Ureter (tissue), 1 donor: Measurements from ENCODE around the gene TMCC3. TPM values are rescaled to one million over a fixed set of nuclear protein-coding genes. Genes with fewer than 3 reads are reported as not detected.
"Not testable (repeated sequence)": the region's sequence is repeated elsewhere in the genome, so short reads cannot be mapped to it uniquely, and the experiment has no call there.

Experiments
- DNase-seq: peaks from one replicate; pipeline ENCODE4 v3.0.0-alpha.2; 2020; ENCODE audit warnings: low spot score
- total RNA-seq: library from RNA; stranded (reverse); gene quantifications from one replicate; pipeline ENCODE4 v1.2.4, GENCODE V29; 2023
- donor health status: DM: yes; HTN: yes; CAD: no.

Gene TMCC3
- total RNA-seq, 1 donor from 2014 or later: 10.1 TPM

DNA sequence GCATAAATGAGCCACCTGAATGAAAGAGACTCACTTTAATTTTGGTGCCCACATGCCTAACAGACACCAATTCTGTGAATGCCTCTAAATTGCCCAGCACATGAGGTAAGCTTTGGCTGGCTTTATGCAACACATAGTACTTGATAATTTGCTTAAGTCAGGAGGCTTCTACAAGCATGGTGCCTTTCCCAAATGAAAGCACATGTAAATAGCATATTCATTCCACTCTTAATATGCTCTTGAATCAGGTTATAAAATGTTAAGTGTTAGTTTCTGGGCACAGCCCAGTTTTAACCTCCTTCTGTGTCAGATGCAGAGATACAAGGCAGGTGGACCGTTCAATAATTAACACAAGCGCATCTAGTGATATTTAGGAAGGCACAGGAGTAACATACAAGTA is 15.6 kb downstream of the TMCC3 start:
- no peak for DNase-seq

DNA sequence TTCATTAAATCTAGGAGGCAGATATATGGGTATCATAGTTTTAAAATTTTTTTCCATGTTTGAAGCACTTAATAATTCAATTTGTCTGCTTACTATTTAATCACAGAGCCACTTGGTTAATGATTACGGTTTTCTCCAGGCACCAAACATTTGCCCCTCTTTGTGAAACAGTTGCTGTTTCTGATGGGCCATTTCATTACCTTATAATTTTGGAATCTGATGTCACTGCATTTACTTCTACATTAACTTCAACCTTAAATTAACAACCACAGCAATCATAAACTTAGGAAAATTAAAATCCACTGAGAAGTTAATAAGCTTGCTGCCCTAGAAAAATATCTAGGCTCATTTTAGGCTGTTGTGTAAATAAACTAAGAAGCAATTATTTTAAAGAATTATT is 17.0 kb downstream of the TMCC3 start:
- no peak for DNase-seq

DNA sequence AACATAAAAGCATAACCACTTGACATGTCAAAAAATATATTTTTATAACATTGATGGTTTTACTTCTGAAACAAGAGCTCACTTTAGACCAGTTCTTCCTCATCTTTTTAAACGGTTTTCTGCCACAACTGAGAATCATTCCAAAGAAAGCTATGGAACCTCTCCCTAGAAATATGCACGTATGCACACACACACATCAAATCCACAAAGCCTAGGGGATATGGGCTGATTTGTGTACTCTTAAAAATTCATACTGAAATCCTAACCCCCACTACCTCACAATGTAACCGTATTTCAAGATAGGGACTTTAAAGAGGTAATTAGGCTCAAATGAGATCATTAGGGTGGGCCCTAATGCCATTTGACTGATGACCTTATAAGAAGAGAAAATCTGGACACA is 19.3 kb downstream of the TMCC3 start:
- DNase-seq: no peak

DNA sequence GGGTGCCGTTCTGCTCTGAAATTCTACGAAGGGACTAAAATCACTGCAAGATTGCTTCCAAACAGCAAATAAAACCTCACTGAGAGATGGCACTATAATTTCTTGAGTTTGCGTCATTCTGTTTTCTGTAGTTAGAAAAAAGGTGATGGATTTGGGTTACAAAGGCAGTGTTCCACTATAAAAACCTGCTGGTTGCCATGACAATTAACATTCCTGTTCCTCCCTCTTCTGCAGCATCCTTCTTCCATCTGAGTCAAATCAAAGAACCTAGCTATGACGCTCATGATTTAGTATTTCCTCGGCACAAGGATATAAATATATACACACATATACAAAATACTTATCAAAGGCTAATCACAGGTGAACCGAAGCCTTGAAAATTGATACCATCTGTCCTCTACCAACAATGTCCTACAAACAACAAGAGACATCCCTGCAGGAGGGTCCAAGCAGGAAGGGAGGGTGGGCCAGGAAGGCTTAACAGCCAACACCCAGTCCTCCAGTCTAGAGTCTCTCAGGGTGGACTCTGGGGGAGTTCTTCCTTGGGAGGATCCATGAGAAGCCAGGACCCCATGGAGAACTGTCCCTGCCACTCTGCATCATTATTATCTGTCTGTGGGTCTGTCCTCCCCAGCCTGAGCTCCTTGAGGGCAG is 21.4 kb downstream of the TMCC3 start:
- DNase-seq: no peak

DNA sequence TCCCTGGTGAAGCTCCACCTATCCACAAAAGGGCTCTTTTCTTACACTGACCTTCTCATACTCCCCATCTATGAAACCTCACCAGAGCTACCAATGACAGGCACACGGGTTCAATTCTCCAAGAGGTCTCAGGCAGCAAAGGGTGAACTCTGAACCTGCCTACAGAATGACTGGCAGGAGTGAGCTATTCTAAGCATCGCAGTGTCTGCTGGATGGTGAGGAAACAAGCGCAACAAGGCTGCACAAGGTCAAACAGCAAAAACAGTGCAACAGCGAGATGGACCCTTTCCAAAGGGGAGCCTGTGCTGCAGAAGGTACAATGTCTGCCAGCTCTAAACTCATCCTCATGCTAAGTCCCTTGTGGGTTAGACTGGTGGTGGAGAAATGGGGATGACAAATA is 22.0 kb downstream of the TMCC3 start:
- no peak for DNase-seq

DNA sequence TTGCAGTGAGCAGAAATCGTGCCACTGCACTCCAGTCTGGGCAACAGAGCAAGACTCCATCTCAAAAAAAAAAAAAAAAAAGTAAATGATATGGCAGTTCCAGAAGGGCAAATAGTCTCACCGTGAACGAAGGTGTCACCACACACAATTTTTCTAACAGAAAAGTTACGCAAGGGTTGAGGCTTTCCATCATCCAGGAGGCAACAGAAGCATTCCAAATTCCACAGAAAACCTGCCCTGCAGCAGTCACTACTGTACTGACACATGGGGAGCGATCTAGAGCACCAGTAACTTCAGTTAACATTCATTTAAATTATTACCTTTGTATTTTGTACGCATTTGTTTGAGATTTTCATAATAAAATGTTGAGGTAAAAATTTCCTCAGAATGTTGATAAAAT is 24.8 kb downstream of the TMCC3 start:
- no peak for DNase-seq

DNA sequence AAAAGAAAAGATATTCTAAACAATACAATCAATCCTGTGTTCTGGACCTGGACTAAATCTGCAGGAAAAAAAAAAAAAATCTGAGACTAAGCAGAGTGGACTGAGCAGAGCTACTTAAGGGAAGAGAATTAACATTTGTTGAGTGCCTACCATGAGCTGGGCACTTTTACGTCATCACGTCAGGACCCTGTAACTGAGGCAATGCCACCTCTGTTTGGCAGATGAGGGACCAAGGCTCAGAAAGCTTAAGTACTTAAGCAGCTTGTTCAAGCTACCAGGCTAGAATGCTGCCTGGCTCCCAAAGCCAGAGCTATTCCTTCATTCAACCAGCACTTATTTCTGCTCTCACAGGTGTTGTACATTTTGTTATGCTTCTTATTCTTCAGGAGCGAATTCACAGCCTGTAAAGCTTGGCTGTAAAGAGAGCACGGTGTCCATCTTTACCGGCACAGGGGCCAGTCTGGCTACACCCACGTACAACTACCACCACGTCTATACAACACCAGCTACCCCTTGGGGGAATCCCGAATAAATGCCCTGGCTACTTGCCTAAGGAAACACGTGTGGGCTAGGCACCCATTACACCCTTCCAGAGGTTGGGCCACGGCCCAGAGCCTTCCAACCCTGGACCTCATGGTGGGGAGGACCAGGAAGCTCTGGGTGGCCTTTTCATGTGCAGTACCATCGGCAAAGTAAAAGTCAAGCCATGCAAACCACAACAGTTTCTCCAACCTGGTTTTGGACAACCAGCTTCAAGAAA is 27.0 kb downstream of the TMCC3 start:
- DNase-seq: no peak

DNA sequence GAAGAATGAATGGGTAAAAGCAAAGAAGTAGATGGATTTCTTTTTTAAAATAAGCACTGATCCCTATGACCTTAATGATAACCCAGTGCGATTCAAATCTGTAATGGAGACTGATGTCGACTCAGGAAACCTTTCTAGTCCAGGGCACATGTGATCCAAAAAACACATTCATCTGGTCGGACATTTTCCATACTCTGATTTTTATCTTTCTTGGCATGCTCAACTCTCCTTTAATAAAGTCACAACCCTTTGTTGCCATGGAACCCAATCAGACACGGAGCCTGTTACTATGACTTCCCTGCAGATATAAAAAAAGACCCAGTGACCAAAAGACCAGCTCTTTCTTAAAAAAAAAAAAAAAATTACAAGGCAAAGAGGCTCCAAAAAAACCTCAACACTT is 27.9 kb downstream of the TMCC3 start:
- no peak for DNase-seq

DNA sequence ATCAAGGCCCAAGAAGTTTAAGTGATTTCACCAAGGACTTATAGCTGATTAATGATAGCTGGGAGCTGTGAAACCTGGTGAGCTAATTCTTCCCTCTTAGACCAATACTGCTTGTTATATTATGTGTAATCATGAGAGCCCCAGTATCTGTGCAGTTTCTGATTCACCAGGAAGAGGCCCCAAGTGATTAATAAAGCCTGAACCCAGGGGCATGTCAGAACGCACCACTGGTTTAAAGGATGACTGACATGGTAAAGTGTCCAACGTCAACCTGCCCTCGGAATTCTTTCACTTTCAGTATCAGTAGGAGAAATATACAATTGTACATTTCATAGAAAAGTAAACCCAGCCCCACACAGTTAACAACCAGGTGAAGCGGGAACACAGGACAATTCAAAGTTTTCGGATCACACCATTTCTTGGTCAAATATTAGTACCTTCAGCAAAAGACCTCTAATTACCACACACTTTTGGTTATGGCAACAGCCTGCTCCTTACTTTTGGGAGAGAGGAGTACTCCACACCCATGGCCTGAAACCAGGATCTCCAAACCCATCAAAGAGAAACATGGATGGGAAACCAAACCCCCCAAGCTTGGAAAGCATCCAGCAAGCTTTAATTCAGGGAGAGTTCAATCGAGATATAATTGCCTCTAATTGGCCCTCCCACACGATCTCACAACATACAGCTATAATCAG is 28.5 kb downstream of the TMCC3 start:
- no peak for DNase-seq

DNA sequence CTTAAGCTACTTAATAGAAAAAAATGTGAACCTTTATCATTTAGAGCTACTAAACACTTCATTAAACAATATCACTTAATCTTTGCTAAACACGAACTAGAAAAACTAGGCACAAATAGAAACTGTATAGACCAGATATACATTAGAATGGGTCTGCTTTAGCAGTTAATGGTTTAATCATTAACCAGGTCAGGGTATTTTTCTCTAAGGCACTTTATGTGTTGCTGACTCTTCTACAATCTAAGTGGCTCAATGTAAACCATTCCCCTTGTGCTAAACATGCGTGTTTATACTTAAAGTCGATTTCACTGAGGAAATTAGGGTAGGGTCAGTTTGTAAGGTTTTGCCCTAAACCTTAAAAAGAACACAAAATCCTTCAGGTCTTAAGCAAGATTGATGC is 29.7 kb downstream of the TMCC3 start:
- no peak for DNase-seq

DNA sequence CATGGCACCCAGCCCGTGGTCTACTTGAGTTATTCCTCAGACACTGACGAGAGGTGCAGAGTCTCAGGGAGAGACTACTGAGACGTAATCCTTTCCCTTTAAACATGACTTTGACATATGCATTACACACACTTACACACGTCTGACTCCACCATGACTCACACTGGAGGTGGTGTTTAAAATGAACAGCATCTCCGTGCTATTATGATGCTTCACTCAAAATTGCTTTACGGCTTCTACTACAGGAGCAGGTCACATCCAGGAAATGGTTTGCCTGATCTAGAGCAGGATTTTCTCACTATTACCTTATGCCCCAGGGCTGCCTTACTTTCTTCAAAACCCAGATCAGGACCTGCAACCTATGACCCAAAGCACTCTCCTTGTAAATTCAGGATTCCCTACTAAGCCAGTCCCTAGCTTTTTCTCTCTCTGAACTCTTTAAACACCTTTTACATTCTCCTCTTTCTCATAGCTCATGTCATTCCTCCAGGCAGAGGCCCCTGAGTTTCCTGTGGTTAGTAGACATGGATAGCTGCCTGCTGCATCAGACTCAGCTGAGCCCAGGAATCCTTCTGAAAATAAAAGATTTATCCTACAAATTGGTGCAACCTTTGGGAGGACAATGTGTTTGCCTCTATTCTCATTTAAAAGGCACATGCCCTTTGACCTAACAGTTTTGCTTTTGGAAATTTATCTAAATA is 31.2 kb downstream of the TMCC3 start:
- no peak for DNase-seq

DNA sequence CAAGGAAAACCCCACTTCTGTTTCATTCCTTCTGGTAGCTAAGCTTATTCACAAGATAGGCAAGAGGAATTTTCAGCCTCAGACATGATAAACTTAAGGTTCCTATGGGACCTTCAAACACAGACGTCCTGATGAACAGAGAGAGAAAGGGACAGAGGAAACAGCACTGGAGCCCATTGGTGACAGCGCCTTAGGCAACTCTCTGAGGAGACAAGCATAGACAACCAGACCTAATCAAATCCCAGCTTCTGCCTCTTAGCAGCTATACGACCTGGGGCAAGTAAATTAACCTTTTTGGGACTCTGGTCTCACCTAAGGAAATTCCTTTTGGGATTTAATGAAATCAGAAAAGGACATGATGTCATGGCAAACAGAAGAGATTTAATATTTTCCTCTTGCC is 33.3 kb downstream of the TMCC3 start:
- no peak for DNase-seq

DNA sequence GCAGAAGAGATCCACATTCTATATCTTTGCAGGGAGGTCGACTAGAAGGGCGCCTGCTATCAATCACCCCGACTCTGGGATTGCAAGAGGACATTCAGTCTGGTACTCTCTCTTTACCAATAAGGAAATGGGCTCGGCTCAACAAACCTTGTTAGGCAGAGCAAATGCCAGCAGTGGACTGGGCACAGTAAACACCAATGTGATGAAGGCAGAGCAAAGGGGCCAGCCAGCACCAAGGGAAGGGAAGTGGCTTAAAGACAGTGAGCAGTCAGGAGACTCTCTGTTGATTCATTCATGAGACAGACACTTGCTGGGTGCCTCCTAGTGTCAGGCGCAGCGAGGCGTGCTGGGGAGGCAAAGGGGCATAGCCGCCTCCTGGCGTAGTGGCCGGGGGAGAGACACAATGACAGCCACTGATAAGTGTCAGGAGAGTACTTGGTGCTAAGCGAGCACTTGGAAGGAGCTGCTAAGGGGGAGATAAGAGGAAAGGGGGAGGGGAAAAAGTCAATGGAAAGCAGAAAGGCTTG is 34.1 kb downstream of the TMCC3 start:
- DNase-seq: no peak

DNA sequence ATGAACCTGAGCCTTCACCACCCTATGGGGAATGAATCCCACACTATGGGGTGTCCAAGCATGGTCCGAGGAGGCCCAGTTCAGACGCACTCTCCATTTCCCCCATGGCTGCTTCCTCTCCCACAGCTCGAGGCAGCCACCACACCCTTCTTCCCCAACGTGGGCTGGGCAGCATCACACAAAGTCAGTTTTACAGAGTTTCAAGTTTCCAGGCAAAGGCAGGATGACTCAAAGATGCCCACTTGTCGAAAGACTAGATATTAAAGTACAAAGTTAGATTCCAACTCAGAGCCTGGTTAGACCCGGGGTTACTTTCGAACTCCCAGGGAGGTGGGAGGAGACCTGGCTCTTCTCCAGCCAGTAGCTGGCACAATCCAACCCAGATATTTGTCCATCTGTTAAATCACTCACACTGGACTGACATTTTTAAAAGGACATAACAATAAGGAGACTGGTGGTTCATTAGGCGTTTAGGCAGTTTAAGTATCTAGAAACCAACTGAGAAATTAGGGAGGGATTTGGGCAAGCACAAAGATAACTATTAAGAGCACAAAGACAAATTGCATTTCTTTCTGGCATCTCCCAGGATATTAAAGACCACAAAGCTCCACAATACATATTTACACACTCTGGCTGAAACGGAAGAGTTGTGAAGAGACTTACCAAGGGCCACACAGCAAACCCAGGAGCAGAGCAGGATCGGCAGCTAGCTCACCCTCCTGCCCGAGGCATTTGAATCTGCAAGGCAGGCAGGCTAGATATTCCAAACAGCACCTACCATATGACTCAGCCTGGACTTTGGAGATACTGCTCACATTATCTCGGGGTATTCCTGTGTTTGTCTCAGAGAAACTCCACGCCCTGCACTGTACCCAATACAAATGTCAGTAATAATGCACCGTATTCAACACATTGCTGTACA is 34.8 kb downstream of the TMCC3 start:
- no peak for DNase-seq

DNA sequence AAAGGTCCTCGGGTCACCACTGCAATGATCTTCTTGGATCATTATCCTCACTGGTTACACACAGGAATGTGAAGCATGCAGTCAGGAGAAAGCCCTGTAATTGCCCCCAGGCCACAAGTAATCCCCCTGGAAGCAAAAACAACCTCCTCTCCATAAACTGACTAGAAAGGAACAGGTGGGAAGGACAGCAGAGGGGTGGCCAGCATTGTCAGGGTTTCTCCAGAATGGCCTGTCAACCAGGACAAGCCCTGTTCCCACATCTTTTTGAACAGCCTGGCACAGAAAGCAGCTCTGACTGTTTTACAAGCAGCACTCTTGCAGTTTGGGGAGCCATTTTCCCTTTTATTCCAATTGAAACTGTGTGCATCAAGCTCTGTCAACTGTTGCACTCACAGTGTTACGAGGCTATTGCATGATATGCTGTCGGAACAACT is 36.1 kb downstream of the TMCC3 start:
- no peak for DNase-seq

DNA sequence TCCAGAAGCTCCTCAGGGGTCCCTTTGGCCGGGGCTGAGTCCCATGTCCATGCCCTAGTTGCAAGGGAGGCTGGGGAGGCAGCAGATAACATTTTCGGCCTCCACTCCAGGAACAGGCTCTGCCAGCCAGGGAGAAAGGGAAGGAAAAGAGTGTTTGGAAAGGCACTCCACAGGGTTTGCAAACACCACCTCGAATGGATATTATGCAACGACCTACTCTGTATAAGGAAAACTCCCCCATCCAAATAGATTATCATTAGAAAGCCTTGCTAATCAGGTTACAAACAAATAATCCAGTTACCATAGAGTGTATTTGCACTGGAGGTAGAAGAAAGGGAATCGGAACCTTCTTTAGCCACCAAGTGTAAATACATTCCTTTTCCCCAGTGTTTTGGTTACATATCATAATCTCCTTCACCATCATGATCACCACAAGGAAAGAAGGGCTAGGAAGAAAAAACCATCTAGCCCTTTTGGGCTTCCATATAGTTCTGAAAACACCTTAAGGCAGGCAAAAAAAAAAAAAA is 40.4 kb downstream of the TMCC3 start:
- DNase-seq: no peak

DNA sequence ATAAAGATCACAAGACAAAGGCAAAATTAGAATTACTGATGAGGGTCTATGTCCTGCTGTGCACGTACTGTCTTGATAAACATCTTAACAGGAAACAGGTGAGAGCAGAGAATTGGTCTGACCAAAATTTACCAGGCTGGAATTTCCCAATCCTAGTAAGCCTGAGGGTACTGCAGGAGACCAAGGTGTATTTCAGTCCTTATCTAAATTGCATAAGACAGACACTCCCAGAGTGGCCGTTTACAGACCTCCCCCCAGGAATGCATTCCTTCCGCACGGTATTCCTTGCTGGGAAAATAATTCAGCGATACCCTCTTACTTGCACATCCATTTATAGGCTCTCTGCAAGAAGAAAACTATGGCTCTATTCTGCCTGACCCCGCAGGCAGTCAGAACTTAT is 43.5 kb downstream of the TMCC3 start:
- DNase-seq: not testable (repeated sequence)

DNA sequence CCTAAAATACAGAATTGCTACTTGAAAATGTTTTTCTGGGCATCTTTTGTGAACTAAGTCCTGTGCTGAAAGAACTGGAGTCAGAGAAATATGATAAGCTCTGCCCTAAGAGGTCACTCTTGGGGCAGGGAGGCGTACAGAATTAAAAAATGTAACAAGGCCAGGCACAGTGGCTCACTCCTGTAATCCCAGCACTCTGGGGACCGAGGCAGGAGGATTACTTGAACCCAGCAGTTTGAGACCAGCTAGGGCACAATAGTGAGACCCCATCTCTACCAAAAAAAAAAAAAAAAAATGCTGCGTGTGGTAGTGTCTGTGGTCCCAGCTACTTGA is 46.0 kb downstream of the TMCC3 start:
- no peak for DNase-seq

DNA sequence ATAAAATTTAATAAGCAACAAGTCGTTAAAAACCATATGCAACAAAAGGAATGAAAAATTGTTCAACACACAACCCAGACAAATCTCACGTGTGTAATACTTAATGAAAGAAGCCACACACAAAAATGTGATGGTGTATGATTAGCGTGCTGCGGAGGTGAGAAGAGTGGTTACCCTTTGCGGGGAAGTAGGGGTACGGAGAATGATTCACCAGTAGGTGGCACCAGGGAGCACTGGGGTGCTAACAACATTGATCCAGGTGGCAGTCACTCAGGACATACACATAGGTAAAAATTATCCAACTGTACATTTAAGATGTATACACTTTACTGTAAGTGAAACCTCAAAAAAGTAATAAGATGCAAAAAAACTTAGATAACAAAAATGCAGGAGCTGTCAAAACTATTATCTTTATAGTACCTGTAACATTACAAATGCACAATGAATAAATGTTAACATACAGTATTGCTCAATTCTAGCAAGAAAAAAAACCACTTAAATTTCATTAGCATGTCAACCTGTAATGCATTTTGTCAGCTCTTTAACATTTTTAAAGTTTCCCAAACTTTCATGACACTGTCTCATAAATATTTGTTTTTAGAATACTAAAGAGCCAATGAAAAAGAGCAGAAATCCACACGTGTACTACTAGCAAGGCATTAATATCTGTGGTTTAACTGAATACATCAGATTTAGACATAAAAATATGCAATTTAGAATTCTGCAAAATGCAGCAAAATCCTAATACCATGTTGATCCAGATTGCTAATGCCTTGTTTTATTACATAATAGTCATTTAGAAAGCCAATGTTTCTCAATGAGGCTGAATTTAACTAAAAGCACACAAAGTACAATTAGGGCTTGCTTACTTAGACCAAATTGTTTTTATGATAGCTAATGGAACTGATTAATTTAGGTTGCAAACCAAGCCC is 46.7 kb downstream of the TMCC3 start:
- DNase-seq: no peak

DNA sequence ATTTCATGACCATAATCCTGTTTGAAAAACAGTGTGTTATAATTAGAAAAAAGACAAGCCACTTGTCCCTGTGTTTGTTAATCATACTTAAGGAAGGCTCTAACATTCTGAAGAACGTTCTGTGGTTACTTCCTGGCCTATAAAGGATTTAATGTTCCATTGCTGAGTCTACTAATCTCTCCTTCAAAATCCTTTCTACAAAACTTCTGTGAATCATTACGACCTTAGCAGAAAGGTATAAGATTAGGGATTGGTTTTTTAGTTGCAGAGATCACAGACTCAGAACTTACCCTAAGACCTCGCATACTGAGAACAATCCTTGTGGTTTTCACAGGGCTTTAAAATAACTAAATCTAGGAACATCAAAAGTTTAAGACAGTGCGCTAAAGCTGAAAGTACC is 48.3 kb downstream of the TMCC3 start:
- DNase-seq: no peak
